Measurements from ENCODE around the gene BFSP1.

BFSP1 gene

GRCh38 chr20:17518339-17519052 is 12.7 kb downstream of the BFSP1 start:
- DNase-seq, result no peak

- DNase-seq, result no peak
Measured at GRCh38 chr20:17515053-17515452, 16.1 kb downstream of the BFSP1 start.

- no peak for DNase-seq
Measured at GRCh38 chr20:17513939-17514338, 17.2 kb downstream of the BFSP1 start.

GRCh38 chr20:17511401-17511800 is 19.8 kb downstream of the BFSP1 start:
- DNase-seq, result no peak

- DNase-seq, result no peak
Measured at GRCh38 chr20:17510548-17510947, 20.6 kb downstream of the BFSP1 start.

GRCh38 chr20:17508756-17509155 is 22.4 kb downstream of the BFSP1 start:
- no peak for DNase-seq

GRCh38 chr20:17507531-17507930 is 23.6 kb downstream of the BFSP1 start:
- DNase-seq, result no peak

- no peak for DNase-seq
Measured at GRCh38 chr20:17507032-17507431, 24.1 kb downstream of the BFSP1 start.

- no peak for DNase-seq
Measured at GRCh38 chr20:17505636-17506517, 25.3 kb downstream of the BFSP1 start.

GRCh38 chr20:17504898-17505635 is 26.1 kb downstream of the BFSP1 start:
- peak; percentile 47 for DNase-seq

- DNase-seq, result no peak
Measured at GRCh38 chr20:17504066-17504897, 26.9 kb downstream of the BFSP1 start.

- DNase-seq, result no peak
Measured at GRCh38 chr20:17503301-17504065, 27.7 kb downstream of the BFSP1 start.

GRCh38 chr20:17502105-17502504 is 29.1 kb downstream of the BFSP1 start:
- DNase-seq, result no peak

- no peak for DNase-seq
Measured at GRCh38 chr20:17501701-17502100, 29.5 kb downstream of the BFSP1 start.

GRCh38 chr20:17500826-17501225 is 30.4 kb downstream of the BFSP1 start:
- no peak for DNase-seq

GRCh38 chr20:17500271-17500670 is 30.9 kb downstream of the BFSP1 start:
- no peak for DNase-seq

GRCh38 chr20:17499041-17499440 is 32.1 kb downstream of the BFSP1 start:
- no peak for DNase-seq

GRCh38 chr20:17498641-17499040 is 32.5 kb downstream of the BFSP1 start:
- no peak for DNase-seq

GRCh38 chr20:17497821-17498580 is 33.2 kb downstream of the BFSP1 start:
- DNase-seq, result no peak

- no peak for DNase-seq
Measured at GRCh38 chr20:17495826-17496225, 35.4 kb downstream of the BFSP1 start.

- no peak for DNase-seq
Measured at GRCh38 chr20:17494201-17494600, 37.0 kb downstream of the BFSP1 start.

Data from GF-D8 (cell line).